Right atrium auricular region (tissue), 2 donors: ENCODE measurements around the gene IFNLR1. TPM values are rescaled to one million over a fixed set of nuclear protein-coding genes. Genes with fewer than 3 reads are reported as not detected.
A peak's percentile ranks its signal among the peaks of the same experiment; 100 is the strongest.

Experiments
- DNase-seq: peaks from one replicate; pipeline ENCODE4 v3.0.0-alpha.2; 2019; ENCODE audit warnings: low spot score
- H3K27ac ChIP-seq, 2 donors: fragments of 200-600 bp; sonication (generic); 1 replicate in 1 of 2; 2 replicates in 1 of 2; pipeline ENCODE4 v1.5.1; 2016 to 2019
- H3K27me3 ChIP-seq, 2 donors: fragments of 200-600 bp; sonication (generic); one replicate each; pipeline versions ENCODE4 v1.5.1 to v1.6.0; 2017 to 2019
- H3K36me3 ChIP-seq: fragments of 200-600 bp; sonication (generic); one replicate; pipeline ENCODE4 v1.5.1; 2016
- H3K4me1 ChIP-seq, 2 donors: fragments of 200-600 bp; sonication (generic); one replicate each; pipeline versions ENCODE4 v1.5.1 to v1.6.0; 2017 to 2019
- H3K4me3 ChIP-seq, 2 donors: fragments of 200-600 bp; sonication (generic); 1 replicate in 1 of 2; 2 replicates in 1 of 2; pipeline ENCODE4 v1.5.1; 2017 to 2019; ENCODE audit warnings: mild to moderate bottlenecking in 1 of 2, moderate library complexity in 1 of 2
- H3K9me3 ChIP-seq, 2 donors: fragments of 200-600 bp; sonication (generic); one replicate each; pipeline ENCODE4 v1.5.1; 2019
- CTCF ChIP-seq, 2 donors: fragments of 200-600 bp; sonication (generic); IDR thresholded peaks; one replicate each; pipeline ENCODE4 v1.5.1; 2019; ENCODE audit warnings: antibody characterized with exemption in 2 of 2
- total RNA-seq, 2 donors: library from RNA; depleted of rRNA; stranded (reverse); fragments of >200 nt; gene quantifications; one replicate each; pipeline ENCODE4 v1.1.0, GENCODE V29; 2016

IFNLR1 gene
- total RNA-seq, 2 donors from 2014 or later, result 3.7 to 6.2 TPM

- peak in 1 of 2 donors; percentile 33 for TF ChIP-seq CTCF (IDR thresholded peaks at IDR 0.05)
- H3K4me1 ChIP-seq, result peaks cover 0 to 14% of the 10 kb centered on the region in 2 donors
- H3K27ac ChIP-seq, result no peak overlapping the region
- H3K36me3 ChIP-seq, result no peaks in the 10 kb centered on the region
- no peaks in the 10 kb centered on the region for H3K9me3 ChIP-seq
- no peak for DNase-seq
- H3K27me3 ChIP-seq, result no peaks in the 10 kb centered on the region
- no peak overlapping the region for H3K4me3 ChIP-seq
Measured at GRCh38 chr1:24155011-24155782, 31.9 kb downstream of the IFNLR1 start.

GRCh38 chr1:24154215-24154614 is 32.9 kb downstream of the IFNLR1 start:
- no peak for TF ChIP-seq CTCF (IDR thresholded peaks at IDR 0.05)
- Histone ChIP-seq H3K4me1 (peaks cover 0 to 20% of the 10 kb centered on the region in 2 donors), H3K36me3 (no peaks in the 10 kb centered on the region), H3K9me3 (no peaks in the 10 kb centered on the region), H3K27me3 (no peaks in the 10 kb centered on the region), H3K27ac (no peak overlapping the region), H3K4me3 (no peak overlapping the region)
- no peak for DNase-seq

GRCh38 chr1:24152631-24153494 is 34.2 kb downstream of the IFNLR1 start:
- peaks cover 0 to 16% of the 10 kb centered on the region in 2 donors for H3K4me1 ChIP-seq
- H3K4me3 ChIP-seq, result no peak overlapping the region
- no peaks in the 10 kb centered on the region for H3K36me3 ChIP-seq
- TF ChIP-seq CTCF (IDR thresholded peaks at IDR 0.05), result no peak
- H3K27ac ChIP-seq, result peak overlapping the region in 1 of 2 donors; percentile 42
- H3K9me3 ChIP-seq, result no peaks in the 10 kb centered on the region
- no peaks in the 10 kb centered on the region for H3K27me3 ChIP-seq
- DNase-seq, result no peak

GRCh38 chr1:24151175-24151533 is 35.9 kb downstream of the IFNLR1 start:
- DNase-seq, result no peak
- H3K27me3 ChIP-seq, result no peaks in the 10 kb centered on the region
- no peaks in the 10 kb centered on the region for H3K9me3 ChIP-seq
- TF ChIP-seq CTCF (IDR thresholded peaks at IDR 0.05), result no peak
- no peaks in the 10 kb centered on the region for H3K36me3 ChIP-seq
- H3K27ac ChIP-seq, result peak overlapping the region in 1 of 2 donors; percentile 60
- H3K4me3 ChIP-seq, result no peak overlapping the region
- H3K4me1 ChIP-seq, result peaks cover 0 to 11% of the 10 kb centered on the region in 2 donors

GRCh38 chr1:24150234-24151174 is 36.6 kb downstream of the IFNLR1 start:
- H3K4me3 ChIP-seq, result peak overlapping the region in 1 of 2 donors; percentile 22
- peak; percentile 93 for DNase-seq
- peaks cover 0 to 11% of the 10 kb centered on the region in 2 donors for H3K4me1 ChIP-seq
- H3K27ac ChIP-seq, result peak overlapping the region in 1 of 2 donors; percentile 60
- H3K27me3 ChIP-seq, result no peaks in the 10 kb centered on the region
- peak; percentile 73 to 89 for TF ChIP-seq CTCF (IDR thresholded peaks at IDR 0.05)
- no peaks in the 10 kb centered on the region for H3K9me3 ChIP-seq
- H3K36me3 ChIP-seq, result no peaks in the 10 kb centered on the region
